Measurements from ENCODE around the gene JAK1.

JAK1 gene

DNA sequence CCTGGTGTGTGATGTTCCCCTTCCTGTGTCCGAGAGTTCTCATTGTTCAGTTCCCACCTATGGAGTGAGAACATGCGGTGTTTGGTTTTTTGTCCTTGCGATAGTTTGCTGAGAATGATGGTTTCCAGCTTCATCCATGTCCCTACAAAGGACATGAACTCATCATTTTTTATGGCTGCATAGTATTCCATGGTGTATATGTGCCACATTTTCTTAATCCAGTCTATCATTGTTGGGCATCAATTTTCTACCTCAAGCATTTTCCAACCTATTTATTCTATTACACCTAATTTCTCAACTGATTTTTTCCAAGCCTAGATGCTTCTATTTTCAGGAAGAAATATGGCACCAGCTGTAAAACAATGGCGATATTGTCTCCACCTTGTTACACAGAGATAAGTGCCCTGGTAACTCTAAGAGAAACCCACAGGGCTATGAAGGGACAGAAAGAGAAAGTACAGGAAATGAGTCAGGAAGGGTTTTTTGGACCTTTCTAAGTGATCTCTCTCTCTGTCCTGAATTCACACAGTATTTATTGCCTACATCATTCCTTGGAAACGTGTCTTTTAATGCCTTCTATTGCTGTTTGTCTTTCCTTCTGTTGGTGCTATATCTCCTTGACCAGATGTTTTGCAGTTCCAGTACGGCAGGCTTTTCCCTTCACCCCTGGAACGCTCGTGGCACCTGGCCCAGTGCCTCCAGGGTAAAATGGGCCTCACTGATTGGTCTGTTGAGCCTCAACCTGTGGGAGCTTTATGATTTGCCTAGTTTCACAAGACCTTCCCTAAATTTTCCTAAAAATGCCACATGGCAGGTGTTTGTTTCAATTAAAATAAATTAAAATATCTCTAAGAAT is 14.6 kb upstream of the JAK1 start:
- no peak for DNase-seq (ENCODE audit: low spot score)

DNA sequence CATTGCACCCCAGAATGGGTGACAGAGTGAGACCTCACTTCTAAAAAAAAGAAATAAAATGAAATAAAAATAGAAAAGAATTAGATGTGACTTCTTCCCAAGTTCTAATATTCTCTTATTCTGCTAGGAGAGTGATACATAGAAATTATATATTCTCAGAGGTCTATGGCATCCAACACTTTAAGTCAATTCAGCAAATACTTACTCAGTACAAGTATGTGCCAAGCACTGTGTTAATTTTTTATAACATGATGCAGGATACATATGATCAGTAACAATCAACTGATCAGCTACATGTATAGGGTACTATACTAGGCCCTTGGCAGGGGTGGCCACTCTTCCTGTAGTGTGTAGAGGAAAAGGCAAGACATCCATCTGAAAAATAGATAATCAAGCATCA is 13.0 kb upstream of the JAK1 start:
- DNase-seq (ENCODE audit: low spot score): no peak

DNA sequence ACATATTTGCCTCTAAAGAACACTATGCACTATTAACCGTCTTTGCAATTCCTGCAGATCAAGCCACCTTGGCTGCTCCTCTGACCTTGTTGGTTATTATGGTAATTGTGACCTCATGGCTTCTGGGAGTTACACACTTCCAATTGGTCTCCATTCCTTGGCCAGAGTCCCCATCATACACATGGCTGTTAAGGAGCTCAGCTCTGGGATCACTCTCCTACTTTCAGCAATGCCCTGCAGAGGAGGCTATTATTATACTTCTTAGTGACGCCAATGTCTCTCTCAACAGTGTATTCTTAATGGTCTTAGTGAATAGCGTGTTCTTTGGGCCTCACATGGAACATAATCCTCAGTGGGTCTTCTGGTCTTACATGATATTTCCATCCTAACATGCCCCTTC is 10.0 kb upstream of the JAK1 start:
- no peak for DNase-seq (ENCODE audit: low spot score)

DNA sequence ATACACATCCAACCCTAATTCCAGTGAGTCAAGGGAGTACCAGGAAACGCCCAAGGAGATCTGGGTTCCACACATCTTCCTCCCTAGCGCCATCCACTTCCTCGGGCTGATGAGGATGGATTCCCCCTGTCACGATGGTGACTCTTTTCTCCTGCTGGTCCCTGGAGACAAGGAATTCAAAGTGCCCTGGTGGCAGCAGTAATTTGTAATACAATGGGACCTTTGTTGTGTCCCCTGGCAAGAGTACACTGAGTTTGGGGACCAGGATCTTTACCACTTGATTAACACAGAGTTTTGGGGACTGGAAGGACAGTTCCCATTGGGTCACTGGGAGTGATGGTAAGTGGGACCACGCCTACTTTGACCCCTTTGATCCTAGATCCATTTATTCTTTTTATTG is 9.4 kb upstream of the JAK1 start:
- no peak for DNase-seq (ENCODE audit: low spot score)

DNA sequence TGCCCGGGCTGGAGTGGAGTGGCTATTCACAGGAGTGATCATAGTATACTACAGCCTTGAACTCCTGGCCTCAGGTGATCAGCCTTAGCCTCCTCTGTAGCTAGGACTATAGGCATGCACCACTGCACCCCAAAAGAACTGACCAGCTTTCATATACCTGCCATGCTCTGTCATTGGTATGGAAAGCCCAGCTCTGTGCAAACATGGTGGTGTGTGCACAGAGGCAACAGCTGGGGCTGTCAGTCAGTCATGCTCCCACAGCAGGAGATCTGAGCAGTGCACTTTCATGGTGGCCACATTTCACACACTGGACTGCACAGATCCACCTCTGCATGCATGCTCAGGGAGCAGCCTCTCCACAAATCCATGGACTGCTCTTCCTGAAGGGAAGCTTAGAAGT is 8.8 kb upstream of the JAK1 start:
- DNase-seq (ENCODE audit: low spot score): no peak

DNA sequence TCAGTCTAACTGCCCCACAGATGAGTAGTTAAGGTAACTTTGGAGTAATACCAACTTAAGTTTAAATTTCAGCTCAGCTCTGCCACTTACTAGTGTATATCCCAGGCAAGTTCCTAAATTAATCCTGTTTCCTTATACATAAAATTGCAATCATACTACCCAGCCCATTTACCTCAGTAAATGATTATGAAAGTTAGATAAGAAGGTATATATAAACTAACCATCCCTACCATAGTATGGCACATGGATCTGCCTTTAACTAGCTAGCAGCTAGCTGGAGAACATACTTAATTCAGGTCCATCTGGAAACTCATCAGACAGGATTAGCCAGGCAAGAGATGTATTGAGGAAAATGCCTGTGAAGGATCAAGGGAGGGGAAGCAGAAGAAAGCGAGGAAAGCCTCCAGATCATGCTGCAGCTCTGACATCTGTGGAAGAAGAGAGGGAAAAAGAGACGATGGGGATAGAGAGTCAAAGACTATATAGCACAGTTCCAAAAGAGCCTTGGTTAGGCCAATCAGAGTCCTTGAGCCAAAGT is 8.0 kb upstream of the JAK1 start:
- no peak for DNase-seq (ENCODE audit: low spot score)

DNA sequence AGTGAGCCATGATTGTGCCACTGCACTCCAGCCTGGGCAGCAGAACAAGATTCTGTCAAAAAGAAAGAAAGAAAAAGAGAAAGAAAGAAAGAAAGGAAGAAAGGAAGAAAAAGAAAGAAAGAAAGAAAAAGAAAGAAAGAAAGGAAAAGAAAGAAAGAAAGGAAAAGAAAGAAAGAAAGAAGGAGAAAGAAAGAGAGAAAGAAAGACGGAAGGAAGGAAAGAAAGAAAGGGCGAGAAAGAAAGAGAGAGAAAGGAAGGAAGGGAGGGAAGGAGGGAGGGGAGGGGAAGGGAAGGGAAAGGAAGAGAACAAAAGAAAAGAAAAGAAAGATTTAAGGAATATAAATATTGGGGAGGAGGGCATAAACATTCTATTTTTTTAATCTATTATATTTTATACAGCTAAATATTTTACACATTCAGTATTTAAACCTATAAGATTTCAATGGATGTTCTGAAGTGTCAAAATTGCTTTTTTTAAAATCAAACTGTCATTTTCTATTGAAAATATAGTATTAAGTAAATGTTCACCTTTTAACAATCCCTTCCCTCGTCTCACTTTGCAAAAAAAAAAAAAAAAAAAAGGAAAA is 6.8 kb upstream of the JAK1 start:
- DNase-seq (ENCODE audit: low spot score): no peak

DNA sequence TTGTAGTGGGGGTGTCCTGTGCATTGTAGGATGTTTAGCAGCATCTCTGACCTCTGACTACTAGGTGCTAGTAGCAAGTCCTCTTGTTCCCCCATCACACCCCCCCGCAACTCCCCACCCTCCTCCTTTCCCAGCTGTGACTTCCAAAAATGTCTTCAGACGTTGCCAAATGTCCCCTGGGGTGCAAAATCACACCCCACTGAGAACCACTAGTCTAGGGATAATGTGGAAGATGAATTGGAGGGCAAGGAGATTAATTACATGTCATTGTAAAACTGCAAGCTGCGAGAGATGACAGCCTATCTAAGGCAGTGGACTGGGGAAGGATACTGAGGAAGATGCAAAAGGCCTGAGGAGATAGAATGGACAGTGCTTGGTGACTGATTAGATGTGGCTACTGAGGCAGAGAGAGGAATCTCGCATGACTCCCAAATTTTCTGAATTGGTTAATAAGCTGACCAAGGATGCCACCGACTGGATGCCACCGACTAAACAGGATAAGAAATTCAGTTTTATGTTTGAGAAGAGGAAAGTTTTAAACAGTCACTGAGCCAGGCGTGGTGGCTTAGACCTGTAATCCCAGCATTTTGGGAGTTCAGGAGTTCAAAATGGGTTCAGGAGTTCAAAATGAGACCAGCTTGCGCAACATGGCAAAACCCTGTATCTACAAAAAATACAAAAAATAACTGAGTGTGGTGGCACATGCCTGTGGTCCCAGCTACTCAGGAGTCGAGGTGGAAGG is 3.1 kb upstream of the JAK1 start:
- no peak for DNase-seq (ENCODE audit: low spot score)

DNA sequence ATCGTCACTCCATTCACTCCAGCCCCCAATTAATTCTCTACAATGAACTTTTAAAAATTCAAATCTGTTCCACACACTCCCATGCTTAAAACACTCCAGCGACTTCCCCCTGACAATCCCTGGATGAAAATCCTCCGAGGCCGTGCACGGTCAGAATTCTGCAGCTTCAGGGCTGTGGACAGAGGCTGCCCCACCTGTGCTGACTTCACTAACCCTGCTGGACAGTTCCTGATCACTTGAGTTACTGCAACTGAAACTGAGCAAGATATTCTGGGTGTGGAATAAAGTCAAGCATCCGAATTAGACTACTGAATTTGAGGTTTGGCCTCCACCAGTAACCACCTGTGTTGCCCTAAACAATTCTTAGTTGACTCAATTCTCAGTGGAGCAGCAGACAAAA is 1.0 kb upstream of the JAK1 start:
- no peak for DNase-seq (ENCODE audit: low spot score)

DNA sequence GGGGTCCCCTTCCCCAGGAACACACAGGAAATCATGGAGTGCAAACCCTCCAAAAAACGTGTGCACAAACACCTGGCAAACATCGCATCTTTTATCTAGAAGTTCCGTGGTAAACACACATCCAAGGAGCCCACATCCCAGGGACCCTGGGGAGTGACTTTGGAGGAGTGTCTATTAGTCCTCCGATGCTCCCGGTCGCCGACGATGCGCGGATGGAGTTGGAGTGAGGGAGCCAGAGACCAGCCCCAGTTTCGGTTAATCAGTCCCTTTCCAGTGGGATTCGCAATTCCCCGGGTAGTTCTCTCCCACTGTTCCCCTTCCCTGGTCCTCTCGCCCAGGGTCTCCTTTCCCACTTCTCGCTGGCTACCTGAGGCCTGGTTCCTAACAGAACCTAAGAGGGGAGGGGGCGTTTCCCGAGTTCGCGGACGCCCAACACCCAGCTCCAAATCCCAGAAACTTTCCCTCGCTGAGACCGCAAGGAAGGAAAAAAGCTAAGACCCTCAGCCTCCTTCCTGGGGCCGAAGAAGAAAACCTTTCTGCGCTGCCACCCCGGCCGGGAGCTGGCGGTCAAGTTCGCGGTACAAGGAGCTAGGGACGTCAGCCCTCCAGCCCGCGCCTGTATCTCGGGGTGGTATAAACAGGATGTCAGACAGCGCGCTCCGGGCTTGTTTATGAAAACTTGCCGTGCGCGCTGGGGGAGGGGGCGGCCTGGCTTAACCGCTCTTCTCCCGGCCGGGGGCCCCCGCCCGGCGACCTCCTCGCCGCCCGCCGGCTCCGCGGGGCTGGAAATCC is 787 bp downstream of the JAK1 start:
- DNase-seq (ENCODE audit: low spot score): no peak

DNA sequence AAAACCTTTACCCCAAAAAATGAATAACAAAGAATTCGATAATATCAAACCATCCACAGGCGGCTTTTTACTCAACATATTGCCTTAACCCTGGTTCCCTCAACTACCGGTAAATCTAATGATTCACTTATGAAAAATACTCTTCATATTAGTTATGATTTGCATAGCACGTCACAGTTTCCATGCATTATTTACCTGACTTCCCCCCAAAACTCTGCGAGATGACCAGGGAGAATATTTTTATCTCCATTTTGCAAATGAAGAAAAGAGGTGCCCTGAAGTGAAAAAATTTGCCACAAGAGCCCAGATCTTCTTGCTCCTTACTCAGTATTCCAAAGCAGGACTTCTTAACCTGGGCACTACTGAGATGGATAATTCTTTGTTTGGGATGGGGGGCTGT is 2.9 kb downstream of the JAK1 start:
- DNase-seq (ENCODE audit: low spot score): no peak

DNA sequence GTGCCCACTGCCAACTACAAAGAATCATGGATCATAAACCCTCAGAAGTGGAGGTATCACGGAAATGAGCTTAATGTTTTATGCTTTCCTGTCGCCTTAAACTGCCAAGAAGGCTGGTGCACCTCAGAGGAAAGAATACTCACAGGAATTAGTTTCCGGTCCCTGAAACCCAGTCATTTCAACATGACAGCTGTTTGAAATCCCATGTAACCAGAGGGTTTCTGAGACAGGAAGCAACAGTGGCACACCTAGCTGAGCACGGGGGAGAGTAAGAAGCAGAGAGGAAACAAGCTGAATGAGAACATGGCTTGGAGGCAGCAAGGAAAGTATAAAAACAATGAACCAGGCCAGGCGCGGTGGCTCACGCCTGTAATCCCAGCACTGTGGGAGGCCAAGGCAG is 3.9 kb downstream of the JAK1 start:
- DNase-seq (ENCODE audit: low spot score): no peak

DNA sequence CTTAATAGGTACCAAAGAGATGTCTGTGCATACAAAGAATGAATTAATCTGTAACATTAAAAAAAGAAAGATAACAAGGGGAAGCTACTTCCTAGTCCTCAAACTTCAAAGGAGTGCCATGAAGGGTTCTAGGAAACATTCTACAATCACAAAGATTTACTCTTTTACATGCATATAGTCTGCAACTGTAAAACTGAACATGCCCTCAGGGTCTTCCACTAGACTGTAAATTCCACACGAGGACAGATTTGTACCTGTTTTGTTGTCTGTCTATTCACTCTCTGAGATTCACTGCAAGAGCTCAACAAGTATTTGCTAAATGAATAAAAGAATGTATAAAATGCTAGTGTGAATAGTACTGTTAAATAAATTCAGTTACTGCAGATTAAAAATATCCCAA is 4.4 kb downstream of the JAK1 start:
- no peak for DNase-seq (ENCODE audit: low spot score)

DNA sequence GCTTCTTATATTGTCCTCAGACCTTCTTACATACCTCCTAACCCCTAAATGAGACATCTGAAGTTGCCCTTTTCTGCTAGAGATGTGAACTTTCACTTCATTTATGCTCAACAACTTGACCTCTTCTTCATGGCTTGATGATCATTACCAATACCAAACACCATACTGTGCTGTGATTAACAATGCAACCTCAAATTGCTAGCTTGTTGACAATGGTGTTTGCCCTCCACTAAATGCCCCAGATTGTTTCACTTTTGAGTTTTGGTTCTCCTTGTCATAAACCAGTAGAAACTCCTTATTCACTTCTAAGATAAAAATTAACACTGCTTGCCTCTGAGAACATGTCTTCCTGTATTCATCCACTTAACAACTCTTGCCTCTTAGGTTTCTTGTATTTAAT is 5.6 kb downstream of the JAK1 start:
- DNase-seq (ENCODE audit: low spot score): no peak

DNA sequence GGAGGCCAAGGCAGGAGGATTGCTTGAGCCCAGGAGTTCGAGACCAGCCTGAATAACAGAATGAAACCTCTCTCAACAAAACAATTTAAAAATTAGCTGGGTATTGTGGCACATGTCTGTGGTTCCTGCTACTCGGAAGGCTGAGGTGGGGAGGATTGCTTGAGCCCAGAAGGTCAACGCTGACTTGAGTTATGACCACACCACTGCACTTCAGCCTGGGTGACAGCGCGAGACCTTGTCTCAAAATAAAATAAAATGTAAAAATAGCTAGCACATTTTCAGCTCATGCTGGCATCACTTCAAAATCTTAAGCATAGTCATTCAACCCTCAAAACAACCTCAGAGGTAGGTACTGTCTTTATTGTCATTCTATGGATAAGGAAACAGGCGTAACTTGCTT is 6.4 kb downstream of the JAK1 start:
- no peak for DNase-seq (ENCODE audit: low spot score)

DNA sequence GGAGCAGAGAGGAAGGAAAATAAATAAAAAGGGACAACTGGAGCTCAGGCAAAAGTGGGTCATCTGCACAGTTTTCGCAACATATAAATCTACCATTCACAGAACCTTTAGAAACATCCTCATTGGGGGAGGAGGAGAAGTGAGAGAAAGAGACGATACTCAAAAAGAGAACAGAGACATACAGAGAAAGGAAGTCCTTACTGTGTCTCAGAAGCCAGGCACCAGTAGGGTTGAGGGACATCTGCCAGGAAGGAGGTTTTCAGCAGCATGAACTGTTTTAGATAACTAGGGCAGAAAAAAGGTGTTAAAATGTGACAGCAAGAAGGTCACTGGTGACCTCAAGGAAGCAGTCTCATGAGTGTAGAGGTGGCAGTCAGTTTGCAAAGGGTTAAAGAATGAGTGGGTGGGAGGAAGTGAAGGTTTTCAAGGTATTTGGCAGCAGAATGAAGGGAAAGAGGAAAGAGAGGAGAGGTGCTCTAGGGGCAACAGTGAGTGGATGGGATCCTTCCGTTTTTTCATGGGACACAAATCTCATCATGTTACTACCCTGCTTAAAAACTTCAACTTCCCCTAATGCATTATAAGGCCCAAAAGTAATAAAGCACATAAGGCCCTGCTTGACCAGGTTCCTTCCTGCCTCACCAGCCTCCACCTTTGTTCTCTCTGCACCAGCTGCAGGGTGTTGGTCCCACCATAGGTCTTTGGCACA is 9.5 kb downstream of the JAK1 start:
- DNase-seq (ENCODE audit: low spot score): no peak

DNA sequence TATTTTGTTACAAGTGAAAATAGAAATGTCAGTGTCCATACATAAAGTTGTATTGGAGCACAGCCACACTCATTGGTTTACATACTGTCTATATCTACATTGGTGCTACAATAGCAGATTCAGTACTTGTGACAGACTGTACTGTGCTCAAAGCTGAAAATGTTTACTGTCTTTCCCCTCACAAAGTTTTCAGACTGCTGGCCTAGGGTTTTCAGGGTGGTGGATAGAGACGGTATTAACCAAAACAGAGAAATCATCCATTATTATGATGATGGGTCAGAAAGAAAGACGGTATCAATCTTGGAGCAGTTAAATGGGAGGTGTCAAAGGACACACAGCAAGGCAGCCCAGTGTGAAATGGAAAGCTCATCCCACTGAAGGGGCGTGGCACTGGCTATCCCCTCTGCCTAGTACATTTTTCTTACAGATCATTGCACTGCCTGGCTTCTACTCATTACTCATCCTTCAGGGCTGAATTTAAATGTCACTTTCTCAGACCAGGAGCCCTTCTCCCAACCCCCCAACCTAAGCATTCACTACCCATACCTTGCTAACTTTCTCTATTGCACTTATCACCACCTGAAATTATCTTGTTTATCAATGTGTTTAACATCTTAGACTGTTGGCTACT is 10.2 kb downstream of the JAK1 start:
- DNase-seq (ENCODE audit: low spot score): no peak

DNA sequence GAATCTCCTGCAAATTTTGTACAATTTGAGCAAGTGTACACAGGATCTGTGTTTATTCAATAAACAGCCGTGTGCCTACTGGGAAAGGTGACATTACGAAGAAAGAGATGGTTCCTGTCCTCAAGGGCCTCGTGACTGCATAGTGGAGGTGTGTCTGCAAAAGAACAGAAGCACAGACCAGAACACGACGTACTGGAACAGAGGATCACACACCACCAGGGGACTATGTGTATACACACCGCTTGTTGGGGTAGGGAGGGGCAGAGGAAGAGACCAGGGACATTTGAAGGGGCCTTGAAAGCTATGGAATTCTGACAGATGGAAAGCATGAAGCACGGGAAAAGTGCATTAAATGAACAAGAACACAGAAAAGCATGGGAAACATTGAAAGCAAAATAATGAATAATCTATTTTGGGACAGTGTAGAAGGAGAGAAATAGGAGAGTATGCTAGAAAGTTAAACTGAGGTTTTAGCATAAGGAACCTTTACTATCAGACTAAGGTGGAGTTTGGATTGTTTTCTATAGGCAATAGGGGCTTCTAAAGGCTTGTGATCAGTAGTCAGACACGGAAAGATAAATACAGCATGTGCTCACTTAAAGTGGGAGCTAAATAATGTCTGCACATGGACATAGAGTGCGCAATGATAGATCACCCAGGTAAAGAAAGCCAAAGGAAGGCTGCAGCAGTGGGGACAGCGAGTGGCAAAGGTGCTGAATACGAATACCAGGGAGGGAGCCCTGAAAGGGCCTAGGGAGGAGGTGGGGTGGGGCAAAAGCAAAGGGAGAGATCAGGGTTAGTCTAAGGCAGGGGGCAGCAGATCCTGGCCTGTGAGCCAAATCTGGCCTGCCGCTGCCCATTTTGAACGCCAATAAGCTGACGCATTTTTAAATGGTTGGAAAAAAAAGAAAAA is 11.0 kb downstream of the JAK1 start:
- no peak for DNase-seq (ENCODE audit: low spot score)

DNA sequence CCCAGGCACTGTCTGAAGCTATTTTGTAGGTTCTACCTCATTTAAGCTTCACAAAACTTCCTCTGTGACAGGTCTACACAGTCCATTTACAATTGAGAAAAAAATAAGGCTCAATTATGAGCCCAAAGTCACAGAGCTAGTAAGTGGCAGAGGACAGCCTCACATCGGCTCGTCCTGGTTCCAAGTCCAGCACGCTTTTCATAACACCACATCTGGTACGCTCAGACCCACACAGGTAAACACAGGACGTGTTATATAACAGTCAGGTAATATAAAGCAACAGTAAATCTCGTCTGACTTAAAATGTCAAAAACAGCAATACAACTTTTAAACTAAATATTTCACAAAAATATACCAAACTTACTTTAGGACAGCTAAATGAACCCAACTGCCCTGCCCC is 13.1 kb downstream of the JAK1 start:
- DNase-seq (ENCODE audit: low spot score): no peak

DNA sequence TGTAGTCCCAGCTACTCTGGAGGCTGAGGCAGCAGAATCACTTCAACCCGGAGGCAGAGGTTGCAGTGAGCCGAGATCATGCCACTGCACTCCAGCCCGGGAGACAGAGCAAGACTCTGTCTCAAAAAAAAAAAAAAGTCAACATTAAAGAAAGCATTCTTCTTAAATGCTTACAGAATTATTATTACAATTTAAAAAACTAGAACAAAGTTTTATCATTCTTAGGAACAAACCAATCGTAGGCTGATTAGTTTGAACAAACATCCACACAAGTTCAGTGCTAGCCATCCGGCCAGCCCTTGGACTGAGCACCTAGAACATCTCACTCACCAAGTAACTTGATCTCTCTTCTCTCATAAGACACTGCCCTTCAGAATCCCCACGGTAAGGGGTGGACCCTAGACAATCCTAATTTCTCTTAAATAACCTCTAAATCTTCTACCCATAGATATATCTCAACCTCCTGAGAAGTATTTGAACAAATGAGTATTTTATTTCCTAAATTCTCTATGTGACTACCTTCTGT is 16.0 kb downstream of the JAK1 start:
- no peak for DNase-seq (ENCODE audit: low spot score)

All from LoVo (cell line).